Activated naive CD4-positive, alpha-beta T cell treated with anti-CD3 and anti-CD28 coated beads, Interleukin-2, amount 10 ng/mL, durations not matched to agents 7 days and 5 days (primary cell): ENCODE measurements around the gene USP47.
A peak's percentile ranks its signal among the peaks of the same experiment; 100 is the strongest.

ENCODE experiments used
- CTCF ChIA-PET: fragments of 350-600 bp; sonication (Branson Sonifier 250); formaldehyde crosslinking; loops from one replicate; lab custom pipeline; 2021; ENCODE audit warnings: antibody characterized with exemption; lab: Charles Lee
- DNase-seq: peaks from one replicate; pipeline ENCODE4 v3.0.0-alpha.2; 2020
- H3K27ac Mint-ChIP-seq: one replicate; pipeline ENCODE4 v1.8.0; 2021; ENCODE audit warnings: mild to moderate bottlenecking, moderate library complexity, mixed read lengths
- H3K27me3 Mint-ChIP-seq: one replicate; pipeline ENCODE4 v1.8.0; 2021; ENCODE audit warnings: mild to moderate bottlenecking, mixed read lengths
- H3K36me3 Mint-ChIP-seq: one replicate; pipeline ENCODE4 v1.8.0; 2021; ENCODE audit warnings: mixed read lengths
- H3K4me1 Mint-ChIP-seq: one replicate; pipeline ENCODE4 v1.8.0; 2021; ENCODE audit warnings: mixed read lengths
- H3K4me3 Mint-ChIP-seq: one replicate; pipeline ENCODE4 v1.8.0; 2021; ENCODE audit warnings: mild to moderate bottlenecking, moderate library complexity, mixed read lengths
- H3K9me3 Mint-ChIP-seq: one replicate; pipeline ENCODE4 v1.8.0; 2021; ENCODE audit warnings: mixed read lengths

The USP47 gene

DNA sequence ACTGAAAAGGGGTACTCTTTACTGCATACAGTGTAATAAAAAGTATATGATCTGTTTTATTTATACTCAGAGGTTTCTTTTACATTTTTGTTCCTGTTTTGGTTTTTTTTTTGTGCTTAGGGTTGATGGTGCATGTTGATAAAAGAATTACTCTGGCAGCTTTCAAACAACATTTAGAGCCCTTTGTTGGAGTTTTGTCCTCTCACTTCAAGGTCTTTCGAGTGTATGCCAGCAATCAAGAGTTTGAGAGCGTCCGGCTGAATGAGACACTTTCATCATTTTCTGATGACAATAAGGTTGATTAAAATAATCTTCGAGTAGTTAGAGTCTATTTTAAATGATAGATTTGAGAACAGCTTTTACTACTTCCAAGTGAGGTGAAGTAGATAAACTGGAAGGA, 106.1 kb downstream of the USP47 start:
- no peak overlapping the region for H3K4me3 Mint-ChIP-seq
- no peaks in the 10 kb centered on the region for H3K4me1 Mint-ChIP-seq
- H3K36me3 Mint-ChIP-seq, result peaks cover 35% of the 10 kb centered on the region
- no peak for DNase-seq
- H3K9me3 Mint-ChIP-seq, result no peaks in the 10 kb centered on the region
- H3K27me3 Mint-ChIP-seq, result no peaks in the 10 kb centered on the region
- no peak overlapping the region for H3K27ac Mint-ChIP-seq
- CTCF ChIA-PET, result interaction anchor here (1.2 to 1.5 kb wide), 2 partner anchors 8 to 19 kb away, joined by 4 to 7 read pairs; no protein-coding TSS in a partner anchor

GRCh38 chr11:11948242-11948947, 106.6 kb downstream of the USP47 start:
- H3K4me1 Mint-ChIP-seq, result no peaks in the 10 kb centered on the region
- CTCF ChIA-PET, result interaction anchor here (1.2 kb wide), 1 partner anchor 19 kb away, joined by 7 read pairs; no protein-coding TSS in a partner anchor
- no peak overlapping the region for H3K27ac Mint-ChIP-seq

GRCh38 chr11:11949482-11949881, 107.7 kb downstream of the USP47 start:
- Mint-ChIP-seq H3K27ac (no peak overlapping the region), H3K27me3 (no peaks in the 10 kb centered on the region), H3K4me1 (no peaks in the 10 kb centered on the region), H3K4me3 (no peak overlapping the region), H3K36me3 (peaks cover 39% of the 10 kb centered on the region), H3K9me3 (no peaks in the 10 kb centered on the region)
- no peak for DNase-seq
- CTCF ChIA-PET, result interaction anchor here (1.0 to 1.2 kb wide), 2 partner anchors 18 kb away, joined by 4 read pairs; no protein-coding TSS in a partner anchor

More at GRCh38 chr11:11948242-11948947, 106.6 kb downstream of the USP47 start:
- no peak for DNase-seq
- Mint-ChIP-seq H3K36me3 (peaks cover 37% of the 10 kb centered on the region), H3K27me3 (no peaks in the 10 kb centered on the region), H3K4me3 (no peak overlapping the region), H3K9me3 (no peaks in the 10 kb centered on the region)

DNA sequence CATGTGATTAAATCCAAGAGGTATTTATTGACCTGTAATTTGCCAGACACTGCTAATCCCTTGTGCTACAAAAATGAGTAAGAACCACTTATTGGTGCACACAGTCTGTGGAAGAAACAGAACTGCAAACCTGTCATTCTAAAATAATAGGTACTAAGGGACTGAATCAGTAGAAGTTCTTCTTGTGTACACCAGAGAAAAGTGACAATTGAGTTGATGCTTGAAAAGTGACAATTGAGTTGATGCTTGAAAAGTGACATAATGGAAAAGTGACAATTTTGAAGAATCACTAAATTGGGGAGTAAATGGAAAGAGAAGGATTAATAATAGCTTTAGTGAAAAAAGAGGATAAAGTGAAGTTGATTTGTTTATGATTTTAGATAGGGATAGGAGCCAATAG, 110.3 kb downstream of the USP47 start:
- H3K27me3 Mint-ChIP-seq, result no peaks in the 10 kb centered on the region
- H3K27ac Mint-ChIP-seq, result no peak overlapping the region
- no peak for DNase-seq
- no peaks in the 10 kb centered on the region for H3K4me1 Mint-ChIP-seq
- H3K36me3 Mint-ChIP-seq, result peaks cover 58% of the 10 kb centered on the region
- H3K4me3 Mint-ChIP-seq, result no peak overlapping the region
- H3K9me3 Mint-ChIP-seq, result no peaks in the 10 kb centered on the region
- CTCF ChIA-PET, result no interaction called here

- peaks cover 2% of the 10 kb centered on the region for H3K9me3 Mint-ChIP-seq
- H3K36me3 Mint-ChIP-seq, result peaks cover 60% of the 10 kb centered on the region
- H3K27ac Mint-ChIP-seq, result peak overlapping the region; percentile 12
Measured at GRCh38 chr11:11956006-11956405, 114.2 kb downstream of the USP47 start.

DNA sequence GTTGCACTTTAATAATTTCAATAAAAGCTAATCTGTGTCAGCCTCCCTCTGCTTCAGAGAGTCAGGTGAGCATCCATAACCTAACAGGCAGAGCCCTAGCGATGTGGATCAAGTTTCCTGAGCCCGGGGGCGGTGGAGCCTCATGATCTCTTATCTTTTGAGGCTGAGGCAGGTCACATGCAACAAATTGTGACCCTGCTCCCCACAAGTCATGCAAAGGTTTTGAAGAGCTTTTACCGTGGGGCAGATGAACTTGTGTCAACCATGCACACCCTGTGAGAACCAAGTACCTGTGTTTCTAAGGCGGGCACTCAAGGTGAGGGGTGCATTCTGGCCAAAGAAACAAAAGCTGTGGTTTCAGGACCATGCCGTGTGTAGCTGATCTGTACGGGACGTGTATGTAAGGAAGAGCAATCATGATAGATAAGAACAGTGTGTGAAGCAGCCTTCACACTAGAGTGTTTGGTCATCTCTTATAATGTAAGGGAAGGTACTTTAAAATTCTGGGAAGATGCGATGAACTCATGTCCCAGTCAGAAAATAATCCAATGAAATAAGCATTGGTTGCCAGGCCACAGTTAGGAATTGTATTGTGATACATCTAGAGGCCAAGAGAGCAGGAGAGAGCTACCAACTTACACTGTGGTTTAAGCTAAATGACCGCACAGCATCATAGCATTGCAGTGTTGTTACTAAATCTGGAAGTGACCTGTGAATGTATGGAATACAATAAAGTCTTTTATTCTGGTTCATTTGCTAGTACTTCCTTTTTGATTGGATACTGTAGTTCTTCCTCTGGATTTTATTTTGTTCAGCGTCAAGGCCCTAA, 116.8 kb downstream of the USP47 start:
- H3K4me1 Mint-ChIP-seq, result peaks cover 40% of the 10 kb centered on the region
- H3K27me3 Mint-ChIP-seq, result peaks cover 2% of the 10 kb centered on the region
- H3K9me3 Mint-ChIP-seq, result peaks cover 9% of the 10 kb centered on the region
- H3K4me3 Mint-ChIP-seq, result no peak overlapping the region
- no peak for DNase-seq
- CTCF ChIA-PET, result interaction anchor here (0.6 to 2.5 kb wide), 3 partner anchors 8 to 323 kb away, joined by 3 to 7 read pairs (median 3); no protein-coding TSS in a partner anchor
- H3K36me3 Mint-ChIP-seq, result peaks cover 49% of the 10 kb centered on the region
- H3K27ac Mint-ChIP-seq, result no peak overlapping the region

More at GRCh38 chr11:11956006-11956405, 114.2 kb downstream of the USP47 start:
- no peaks in the 10 kb centered on the region for H3K27me3 Mint-ChIP-seq
- H3K4me1 Mint-ChIP-seq, result peaks cover 25% of the 10 kb centered on the region
- no peak overlapping the region for H3K4me3 Mint-ChIP-seq
- CTCF ChIA-PET, result interaction anchor here (0.9 to 1.9 kb wide), 2 partner anchors 9 to 88 kb away, joined by 3 to 4 read pairs; no protein-coding TSS in a partner anchor
- no peak for DNase-seq

GRCh38 chr11:11959601-11960000, 117.8 kb downstream of the USP47 start:
- Mint-ChIP-seq H3K9me3 (peaks cover 9% of the 10 kb centered on the region), H3K27me3 (peaks cover 10% of the 10 kb centered on the region), H3K36me3 (peaks cover 43% of the 10 kb centered on the region), H3K4me1 (peaks cover 40% of the 10 kb centered on the region), H3K4me3 (no peak overlapping the region), H3K27ac (peak overlapping the region; percentile 50)
- DNase-seq, result no peak
- CTCF ChIA-PET, result interaction anchor here (1.8 to 2.5 kb wide), 2 partner anchors 12 to 85 kb away, joined by 3 to 7 read pairs; no protein-coding TSS in a partner anchor

GRCh38 chr11:11960687-11961086, 118.9 kb downstream of the USP47 start:
- H3K4me3 Mint-ChIP-seq, result peak overlapping the region; percentile 19
- H3K27me3 Mint-ChIP-seq, result peaks cover 21% of the 10 kb centered on the region
- DNase-seq, result peak; percentile 65
- H3K27ac Mint-ChIP-seq, result peak overlapping the region; percentile 63
- peaks cover 34% of the 10 kb centered on the region for H3K36me3 Mint-ChIP-seq
- peaks cover 40% of the 10 kb centered on the region for H3K4me1 Mint-ChIP-seq
- peaks cover 9% of the 10 kb centered on the region for H3K9me3 Mint-ChIP-seq
- CTCF ChIA-PET, result interaction anchor here (1.4 to 2.5 kb wide), 3 partner anchors 11 to 84 kb away, joined by 3 to 7 read pairs (median 3); no protein-coding TSS in a partner anchor

DNA sequence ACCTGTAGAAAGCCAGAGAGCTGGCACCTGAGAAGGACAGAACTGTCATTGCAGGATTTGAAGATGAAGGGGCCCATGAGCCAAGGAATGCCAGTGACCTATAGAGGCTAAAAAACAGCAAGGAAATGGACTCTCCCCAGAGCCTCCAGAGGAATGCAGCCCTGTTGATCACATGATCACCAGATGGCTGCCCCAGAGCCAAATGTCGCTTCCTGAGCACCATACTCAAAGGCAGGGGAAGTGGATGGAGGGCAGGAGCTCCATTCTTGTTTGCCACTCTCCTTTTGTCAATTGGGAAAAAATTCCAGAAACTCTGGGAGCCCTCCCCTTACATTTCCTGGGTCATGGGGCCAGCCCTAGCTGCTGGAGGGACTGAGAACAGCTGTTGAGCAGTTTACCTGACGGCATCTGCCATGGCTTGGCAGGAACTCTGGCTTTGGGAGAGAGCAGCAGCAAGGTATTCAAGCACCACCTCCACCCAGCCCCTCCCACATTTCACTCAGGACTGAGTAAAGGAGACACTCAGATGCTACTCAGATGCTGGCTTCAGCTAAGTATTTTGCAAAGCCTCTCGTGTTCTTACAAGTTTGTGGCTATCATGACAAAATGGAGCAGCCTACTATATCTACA, 119.7 kb downstream of the USP47 start:
- no peak for DNase-seq
- Mint-ChIP-seq H3K27ac (no peak overlapping the region), H3K36me3 (peaks cover 26% of the 10 kb centered on the region), H3K4me3 (no peak overlapping the region), H3K9me3 (peaks cover 9% of the 10 kb centered on the region), H3K4me1 (peaks cover 40% of the 10 kb centered on the region), H3K27me3 (peaks cover 28% of the 10 kb centered on the region)
- CTCF ChIA-PET, result interaction anchor here (1.1 to 2.5 kb wide), 3 partner anchors 29 to 83 kb away, joined by 3 to 7 read pairs (median 3); no protein-coding TSS in a partner anchor

DNA sequence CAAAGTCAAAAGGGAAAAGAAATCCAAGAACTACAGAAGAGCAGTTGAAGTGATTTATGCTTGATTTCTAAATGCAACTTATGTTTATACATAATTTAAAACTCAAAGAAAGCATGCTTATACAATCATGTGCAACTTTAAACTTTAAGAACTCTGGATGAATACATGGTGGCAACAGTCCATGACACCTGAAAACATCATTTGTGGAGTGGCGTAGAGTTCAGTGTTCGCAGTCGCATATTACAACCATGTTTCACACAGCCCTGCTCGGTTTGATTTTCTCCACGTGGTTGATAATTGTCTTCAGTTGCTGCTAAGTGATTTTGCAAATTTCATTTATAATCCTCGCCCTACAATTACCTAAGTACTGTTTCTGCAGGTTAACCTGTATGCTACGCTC, 121.3 kb downstream of the USP47 start:
- H3K27ac Mint-ChIP-seq, result no peak overlapping the region
- DNase-seq, result no peak
- CTCF ChIA-PET, result no interaction called here
- peaks cover 21% of the 10 kb centered on the region for H3K36me3 Mint-ChIP-seq
- peaks cover 9% of the 10 kb centered on the region for H3K9me3 Mint-ChIP-seq
- peaks cover 33% of the 10 kb centered on the region for H3K27me3 Mint-ChIP-seq
- no peak overlapping the region for H3K4me3 Mint-ChIP-seq
- peaks cover 40% of the 10 kb centered on the region for H3K4me1 Mint-ChIP-seq

DNA sequence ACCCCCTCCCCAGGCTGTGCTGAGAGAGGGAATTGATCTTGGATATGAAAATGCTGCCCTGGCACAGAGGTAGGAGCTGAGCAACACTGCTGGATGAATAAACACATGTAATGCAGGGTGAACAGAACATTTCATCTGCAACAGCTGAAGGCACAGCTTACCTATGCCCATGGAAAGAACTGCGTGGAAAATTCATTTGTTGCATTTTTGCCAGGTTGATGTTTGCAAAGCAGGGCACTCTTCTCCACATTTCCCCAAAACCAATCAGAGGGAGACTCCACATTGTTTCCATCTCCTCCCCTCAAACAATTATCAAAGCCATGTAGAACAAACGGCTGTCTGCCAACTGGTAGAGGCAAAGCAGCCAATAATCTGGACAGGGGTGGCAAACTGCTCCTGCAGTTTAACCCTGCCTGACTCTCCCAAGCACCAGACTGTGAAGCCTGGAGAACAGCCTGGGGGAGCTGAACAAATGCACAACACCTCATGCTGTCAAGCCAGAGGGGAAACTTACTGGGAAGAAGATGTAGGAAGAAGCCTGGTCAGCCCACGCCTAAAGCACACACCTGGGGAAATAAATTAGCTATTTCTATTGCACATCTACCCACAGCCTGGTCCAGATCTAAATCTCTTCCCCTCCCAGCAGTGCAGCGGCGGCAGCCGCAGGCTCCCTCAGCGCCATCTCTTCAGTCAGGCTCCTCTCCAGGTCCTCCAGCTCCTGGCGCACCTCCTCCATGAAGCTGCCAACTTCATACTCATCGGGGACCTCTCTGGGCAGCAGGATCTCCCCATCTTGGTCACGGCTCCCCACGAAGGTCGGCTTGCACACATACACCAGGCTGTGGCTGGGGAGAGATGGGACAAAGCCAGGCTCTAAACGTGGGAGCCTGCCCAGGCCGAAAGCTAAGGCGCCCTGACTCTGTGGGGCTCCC, 122.3 kb downstream of the USP47 start:
- DNase-seq, result no peak
- peaks cover 15% of the 10 kb centered on the region for H3K36me3 Mint-ChIP-seq
- H3K4me3 Mint-ChIP-seq, result no peak overlapping the region
- H3K27me3 Mint-ChIP-seq, result peaks cover 41% of the 10 kb centered on the region
- peaks cover 9% of the 10 kb centered on the region for H3K9me3 Mint-ChIP-seq
- H3K4me1 Mint-ChIP-seq, result peaks cover 34% of the 10 kb centered on the region
- CTCF ChIA-PET, result interaction anchor here (1.6 kb wide), 2 partner anchors 165 to 317 kb away, joined by 3 to 4 read pairs; no protein-coding TSS in a partner anchor
- H3K27ac Mint-ChIP-seq, result no peak overlapping the region

DNA sequence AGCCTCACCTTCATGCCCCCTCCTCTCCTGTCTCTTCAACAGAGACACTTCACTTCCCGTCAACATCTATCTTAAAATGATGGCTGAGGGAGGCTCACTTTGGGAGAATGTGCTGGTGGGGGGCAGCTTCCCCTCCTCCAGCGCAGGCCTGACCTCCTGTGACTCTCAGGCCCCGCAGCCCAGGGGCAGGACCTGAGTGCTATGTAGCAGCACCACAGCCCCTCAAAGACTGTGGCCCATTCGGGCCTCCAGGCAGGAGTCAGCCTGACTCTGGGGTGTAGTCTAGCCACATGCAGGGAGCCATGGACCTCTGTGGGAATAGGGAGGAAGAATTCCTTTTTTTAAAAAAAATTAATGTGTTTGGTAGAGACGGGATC, 123.0 kb downstream of the USP47 start:
- CTCF ChIA-PET, result interaction anchor here (1.1 to 2.6 kb wide), 4 partner anchors 8 to 316 kb away, joined by 3 to 13 read pairs (median 4); no protein-coding TSS in a partner anchor
- peaks cover 9% of the 10 kb centered on the region for H3K9me3 Mint-ChIP-seq
- H3K36me3 Mint-ChIP-seq, result peaks cover 13% of the 10 kb centered on the region
- no peak for DNase-seq
- peaks cover 42% of the 10 kb centered on the region for H3K27me3 Mint-ChIP-seq
- H3K27ac Mint-ChIP-seq, result no peak overlapping the region
- no peak overlapping the region for H3K4me3 Mint-ChIP-seq
- peaks cover 27% of the 10 kb centered on the region for H3K4me1 Mint-ChIP-seq

DNA sequence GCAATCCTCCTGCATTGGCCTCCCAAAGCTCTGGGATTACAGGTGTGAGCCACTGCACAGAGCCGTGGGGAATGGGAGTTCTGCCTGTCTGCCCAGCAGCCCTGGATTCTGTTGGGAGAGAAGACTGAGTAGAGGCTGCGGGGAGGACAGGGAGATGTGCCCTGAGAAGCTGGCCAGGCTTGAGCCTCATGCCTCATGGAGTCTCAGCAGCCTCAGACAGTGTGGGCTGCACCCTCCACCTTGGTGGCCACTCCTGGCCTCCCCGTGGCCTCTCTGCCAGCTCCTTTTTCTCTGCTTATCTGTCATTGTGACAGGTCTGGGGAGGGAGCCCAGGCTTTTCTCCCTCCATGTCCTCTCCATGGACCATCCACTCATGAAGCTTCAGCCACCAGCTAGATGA, 123.4 kb downstream of the USP47 start:
- Mint-ChIP-seq H3K4me3 (no peak overlapping the region), H3K27ac (no peak overlapping the region), H3K9me3 (peaks cover 9% of the 10 kb centered on the region), H3K36me3 (peaks cover 12% of the 10 kb centered on the region), H3K27me3 (peaks cover 42% of the 10 kb centered on the region), H3K4me1 (peaks cover 23% of the 10 kb centered on the region)
- DNase-seq, result no peak
- CTCF ChIA-PET, result interaction anchor here (0.9 to 2.6 kb wide), 5 partner anchors 9 to 316 kb away, joined by 3 to 13 read pairs (median 4); no protein-coding TSS in a partner anchor
